ENCODE results near the gene LEKR1. TPM values are rescaled to one million over a fixed set of nuclear protein-coding genes. Genes with fewer than 3 reads are reported as not detected.

Gene LEKR1
- polyA plus RNA-seq, 1 donor from 2014 or later, result 2.7 TPM

DNA sequence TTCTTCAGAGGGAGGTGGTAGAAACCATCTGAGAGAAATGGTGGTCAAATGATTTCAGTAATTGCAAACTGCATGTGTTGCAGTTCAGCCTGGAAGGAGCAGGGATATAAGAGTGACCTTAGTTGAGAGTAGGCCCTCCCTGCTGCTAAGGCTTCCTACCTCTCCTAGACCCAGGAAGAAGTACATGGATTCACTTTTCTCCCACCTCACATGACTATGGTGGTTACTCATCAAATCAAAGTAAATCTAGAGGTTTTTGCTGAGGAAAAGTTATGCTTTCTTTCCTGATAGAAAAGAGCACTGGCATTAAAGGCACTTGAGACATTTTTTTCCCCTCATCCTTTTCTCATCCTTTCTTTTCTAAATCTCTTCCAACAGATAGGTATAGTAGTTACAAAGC is 43.2 kb upstream of the LEKR1 start:
- no peak overlapping the region for H3K4me3 ChIP-seq (ENCODE audit: low read length)
- no peaks in the 10 kb centered on the region for H3K79me2 ChIP-seq (replicated peaks; ENCODE audit: insufficient read depth, low read length)
- no peaks in the 10 kb centered on the region for H3K9me3 ChIP-seq (ENCODE audit: low read length)
- H3F3A ChIP-seq (ENCODE audit: insufficient read depth, low read length, poor library complexity, severe bottlenecking), result no peaks in the 10 kb centered on the region
- H3K27me3 ChIP-seq (ENCODE audit: insufficient read depth, low read depth, low read length), result no peaks in the 10 kb centered on the region
- H3K36me3 ChIP-seq (ENCODE audit: insufficient read depth, low read length), result no peaks in the 10 kb centered on the region
- H3K9ac ChIP-seq (ENCODE audit: low read length), result no peak overlapping the region
- TF ChIP-seq MXI1 (conservative IDR thresholded peaks at IDR 0.05; ENCODE audit: poor library complexity, severe bottlenecking) (no peak), EZH2 (IDR thresholded peaks at IDR 0.05; ENCODE audit: borderline replicate concordance, insufficient read depth, low read length, poor library complexity, severe bottlenecking) (no peak), TAF1 (IDR thresholded peaks at IDR 0.05; ENCODE audit: low read depth) (no peak)
- TF ChIP-seq, protein P1, sequence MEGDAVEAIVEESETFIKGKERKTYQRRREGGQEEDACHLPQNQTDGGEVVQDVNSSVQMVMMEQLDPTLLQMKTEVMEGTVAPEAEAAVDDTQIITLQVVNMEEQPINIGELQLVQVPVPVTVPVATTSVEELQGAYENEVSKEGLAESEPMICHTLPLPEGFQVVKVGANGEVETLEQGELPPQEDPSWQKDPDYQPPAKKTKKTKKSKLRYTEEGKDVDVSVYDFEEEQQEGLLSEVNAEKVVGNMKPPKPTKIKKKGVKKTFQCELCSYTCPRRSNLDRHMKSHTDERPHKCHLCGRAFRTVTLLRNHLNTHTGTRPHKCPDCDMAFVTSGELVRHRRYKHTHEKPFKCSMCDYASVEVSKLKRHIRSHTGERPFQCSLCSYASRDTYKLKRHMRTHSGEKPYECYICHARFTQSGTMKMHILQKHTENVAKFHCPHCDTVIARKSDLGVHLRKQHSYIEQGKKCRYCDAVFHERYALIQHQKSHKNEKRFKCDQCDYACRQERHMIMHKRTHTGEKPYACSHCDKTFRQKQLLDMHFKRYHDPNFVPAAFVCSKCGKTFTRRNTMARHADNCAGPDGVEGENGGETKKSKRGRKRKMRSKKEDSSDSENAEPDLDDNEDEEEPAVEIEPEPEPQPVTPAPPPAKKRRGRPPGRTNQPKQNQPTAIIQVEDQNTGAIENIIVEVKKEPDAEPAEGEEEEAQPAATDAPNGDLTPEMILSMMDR (IDR thresholded peaks at IDR 0.05; ENCODE audit: poor library complexity, severe bottlenecking), result no peak
- TF ChIP-seq, protein P2, sequence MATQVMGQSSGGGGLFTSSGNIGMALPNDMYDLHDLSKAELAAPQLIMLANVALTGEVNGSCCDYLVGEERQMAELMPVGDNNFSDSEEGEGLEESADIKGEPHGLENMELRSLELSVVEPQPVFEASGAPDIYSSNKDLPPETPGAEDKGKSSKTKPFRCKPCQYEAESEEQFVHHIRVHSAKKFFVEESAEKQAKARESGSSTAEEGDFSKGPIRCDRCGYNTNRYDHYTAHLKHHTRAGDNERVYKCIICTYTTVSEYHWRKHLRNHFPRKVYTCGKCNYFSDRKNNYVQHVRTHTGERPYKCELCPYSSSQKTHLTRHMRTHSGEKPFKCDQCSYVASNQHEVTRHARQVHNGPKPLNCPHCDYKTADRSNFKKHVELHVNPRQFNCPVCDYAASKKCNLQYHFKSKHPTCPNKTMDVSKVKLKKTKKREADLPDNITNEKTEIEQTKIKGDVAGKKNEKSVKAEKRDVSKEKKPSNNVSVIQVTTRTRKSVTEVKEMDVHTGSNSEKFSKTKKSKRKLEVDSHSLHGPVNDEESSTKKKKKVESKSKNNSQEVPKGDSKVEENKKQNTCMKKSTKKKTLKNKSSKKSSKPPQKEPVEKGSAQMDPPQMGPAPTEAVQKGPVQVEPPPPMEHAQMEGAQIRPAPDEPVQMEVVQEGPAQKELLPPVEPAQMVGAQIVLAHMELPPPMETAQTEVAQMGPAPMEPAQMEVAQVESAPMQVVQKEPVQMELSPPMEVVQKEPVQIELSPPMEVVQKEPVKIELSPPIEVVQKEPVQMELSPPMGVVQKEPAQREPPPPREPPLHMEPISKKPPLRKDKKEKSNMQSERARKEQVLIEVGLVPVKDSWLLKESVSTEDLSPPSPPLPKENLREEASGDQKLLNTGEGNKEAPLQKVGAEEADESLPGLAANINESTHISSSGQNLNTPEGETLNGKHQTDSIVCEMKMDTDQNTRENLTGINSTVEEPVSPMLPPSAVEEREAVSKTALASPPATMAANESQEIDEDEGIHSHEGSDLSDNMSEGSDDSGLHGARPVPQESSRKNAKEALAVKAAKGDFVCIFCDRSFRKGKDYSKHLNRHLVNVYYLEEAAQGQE (IDR thresholded peaks at IDR 0.05; ENCODE audit: borderline replicate concordance), result no peak
- no peaks in the 10 kb centered on the region for H3K9me2 ChIP-seq (ENCODE audit: insufficient read depth, low read length)
- no peak overlapping the region for H2AFZ ChIP-seq (ENCODE audit: low read depth, low read length)
- H3K27ac ChIP-seq (ENCODE audit: low read length), result no peak overlapping the region
- H4K20me1 ChIP-seq (ENCODE audit: insufficient read depth), result no peaks in the 10 kb centered on the region
- no peak overlapping the region for H3K4me2 ChIP-seq (ENCODE audit: low read length)

DNA sequence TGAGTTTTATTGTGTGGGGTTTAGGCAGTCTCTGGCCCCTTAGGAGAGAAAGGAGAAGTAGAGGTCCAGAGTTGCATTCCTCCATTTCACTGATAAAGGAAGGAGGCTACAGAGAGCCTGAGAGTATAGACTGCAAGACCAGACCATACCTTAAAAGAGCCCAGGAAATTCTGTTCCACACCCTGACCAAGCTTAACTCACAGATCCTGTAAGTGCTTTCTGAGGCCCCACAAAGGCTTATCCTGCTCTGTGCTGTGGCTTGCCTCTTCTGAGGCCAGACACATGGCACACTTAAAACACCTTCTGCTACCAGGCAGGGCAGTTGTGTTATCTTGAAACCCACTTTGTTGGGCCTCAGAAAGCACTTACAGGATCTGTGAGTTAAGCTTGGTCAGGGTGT is 39.2 kb upstream of the LEKR1 start:
- Histone ChIP-seq H3K79me2 (replicated peaks; ENCODE audit: insufficient read depth, low read length) (no peaks in the 10 kb centered on the region), H3K27ac (ENCODE audit: low read length) (no peak overlapping the region), H3F3A (ENCODE audit: insufficient read depth, low read length, poor library complexity, severe bottlenecking) (no peaks in the 10 kb centered on the region), H3K9me3 (ENCODE audit: low read length) (no peaks in the 10 kb centered on the region), H4K20me1 (ENCODE audit: insufficient read depth) (no peaks in the 10 kb centered on the region), H3K36me3 (ENCODE audit: insufficient read depth, low read length) (no peaks in the 10 kb centered on the region), H2AFZ (ENCODE audit: low read depth, low read length) (no peak overlapping the region), H3K9me2 (ENCODE audit: insufficient read depth, low read length) (no peaks in the 10 kb centered on the region), H3K27me3 (ENCODE audit: insufficient read depth, low read depth, low read length) (no peaks in the 10 kb centered on the region), H3K9ac (ENCODE audit: low read length) (no peak overlapping the region), H3K4me3 (ENCODE audit: low read length) (no peak overlapping the region), H3K4me2 (ENCODE audit: low read length) (no peak overlapping the region)
- TF ChIP-seq EZH2 (IDR thresholded peaks at IDR 0.05; ENCODE audit: borderline replicate concordance, insufficient read depth, low read length, poor library complexity, severe bottlenecking) (no peak), POLR2AphosphoS5 (IDR thresholded peaks at IDR 0.05) (no peak), EP300 (conservative IDR thresholded peaks at IDR 0.05; ENCODE audit: poor library complexity, severe bottlenecking) (no peak), RAD21 (conservative IDR thresholded peaks at IDR 0.05) (no peak), MXI1 (conservative IDR thresholded peaks at IDR 0.05; ENCODE audit: poor library complexity, severe bottlenecking) (no peak)
- TF ChIP-seq, protein P2 (IDR thresholded peaks at IDR 0.05; ENCODE audit: borderline replicate concordance), result no peak

Data from neural cell (in vitro differentiated cells).